Fibroblast of lung (primary cell): Measurements from ENCODE around the gene FASLG. TPM values are rescaled to one million over a fixed set of nuclear protein-coding genes. Genes with fewer than 3 reads are reported as not detected.

ENCODE experiments used
- DNase-seq, 2 donors: peaks; one replicate each; pipeline versions ENCODE4 v3.0.0 to v3.0.0-alpha.2; 2010; ENCODE audit warnings: low read depth in 2 of 2
- H2AFZ ChIP-seq: 2 replicates; pipeline ENCODE4 v1.5.1; 2012; ENCODE audit warnings: low read length, control low read depth, inconsistent platforms
- H3K27ac ChIP-seq: 2 replicates; pipeline ENCODE4 v1.5.1; 2011; ENCODE audit warnings: low read length, control low read depth; ENCODE audit not compliant: insufficient read depth
- H3K27me3 ChIP-seq: 2 replicates; pipeline ENCODE4 v1.5.1; 2011; ENCODE audit warnings: mild to moderate bottlenecking, low read length; ENCODE audit not compliant: control insufficient read depth, insufficient read depth
- H3K36me3 ChIP-seq: 2 replicates; pipeline ENCODE4 v1.5.1; 2011; ENCODE audit warnings: low read length; ENCODE audit not compliant: control insufficient read depth, insufficient read depth
- H3K4me1 ChIP-seq: 2 replicates; pipeline ENCODE4 v1.5.1; 2011; ENCODE audit warnings: low read length; ENCODE audit not compliant: control insufficient read depth, insufficient read depth; ENCODE audit errors: extremely low read depth
- H3K4me2 ChIP-seq: 2 replicates; pipeline ENCODE4 v1.5.1; 2011; ENCODE audit warnings: low read length, control low read depth; ENCODE audit not compliant: insufficient read depth; ENCODE audit errors: extremely low read depth
- H3K4me3 ChIP-seq, 4 experiments: fragments of 200-600 bp in 1 of 4; sonication (generic) in 1 of 4; replicated peaks in 1 of 4; 2 replicates each; pipeline ENCODE4 v1.5.1; 2011 to 2016; ENCODE audit warnings: low read length in 4 of 4, low read depth in 3 of 4, mild to moderate bottlenecking in 3 of 4, control low read depth in 2 of 4, inconsistent platforms in 1 of 4, mixed read lengths in 1 of 4; ENCODE audit not compliant: insufficient read depth in 1 of 4; ENCODE audit errors: control extremely low read depth in 1 of 4
- H3K79me2 ChIP-seq: 2 replicates; pipeline ENCODE4 v1.5.1; 2012; ENCODE audit warnings: mild to moderate bottlenecking, low read length, inconsistent platforms; ENCODE audit not compliant: control insufficient read depth, insufficient read depth
- H3K9ac ChIP-seq: 2 replicates; pipeline ENCODE4 v1.5.1; 2011; ENCODE audit warnings: mild to moderate bottlenecking, low read length, control low read depth; ENCODE audit not compliant: insufficient read depth
- H3K9me3 ChIP-seq: 2 replicates; pipeline ENCODE4 v1.5.1; 2012; ENCODE audit warnings: low read depth, low read length; ENCODE audit not compliant: control insufficient read depth, insufficient read depth
- H4K20me1 ChIP-seq: 2 replicates; pipeline ENCODE4 v1.5.1; 2011; ENCODE audit warnings: low read length; ENCODE audit not compliant: control insufficient read depth, insufficient read depth; ENCODE audit errors: extremely low read depth
- EZH2 ChIP-seq: IDR thresholded peaks from 2 replicates; pipeline ENCODE4 v1.5.1; 2012; ENCODE audit warnings: low read length, control low read depth, mild to moderate bottlenecking; ENCODE audit errors: missing control alignments
- polyA plus RNA-seq, 2 donors: library from polyadenylated mRNA; depleted of rRNA in 1 of 2; stranded (reverse) in 1 of 2; unstranded in 1 of 2; fragments of >200 nt; gene quantifications; 2 replicates each; pipeline ENCODE4 v1.2.1, GENCODE V29; 2011 to 2012; ENCODE audit warnings: missing spikeins in 1 of 2
- total RNA-seq: library from RNA; depleted of rRNA; stranded (reverse); fragments of >200 nt; gene quantifications from 2 replicates; pipeline ENCODE4 v1.2.1, GENCODE V29; 2014
- TF ChIP-seq, protein P1 (sequence below), 2 donors: IDR thresholded peaks in 1 of 2; conservative IDR thresholded peaks in 1 of 2; 1 replicate in 1 of 2; 2 replicates in 1 of 2; pipeline ENCODE4 v1.5.1; 2011 to 2012; ENCODE audit warnings: low read length in 2 of 2, control low read depth in 1 of 2, inconsistent platforms in 1 of 2, low read depth in 1 of 2, mild to moderate bottlenecking in 1 of 2

Gene FASLG
- total and polyA plus RNA-seq, 2 donors (not counting 1 experiment from before 2014, with no cell fraction given): not detected

GRCh38 chr1:172674831-172675613 is 16.1 kb downstream of the FASLG start:
- H3K4me3 ChIP-seq: no peak overlapping the region
- H4K20me1 ChIP-seq: no peaks in the 10 kb centered on the region
- no peaks in the 10 kb centered on the region for H3K79me2 ChIP-seq
- H3K4me2 ChIP-seq: no peak overlapping the region
- peak in 1 of 2 donors; percentile 44 for DNase-seq
- H3K9ac ChIP-seq: no peak overlapping the region
- H3K27ac ChIP-seq: no peak overlapping the region
- no peaks in the 10 kb centered on the region for H3K36me3 ChIP-seq
- no peaks in the 10 kb centered on the region for H3K9me3 ChIP-seq
- H3K27me3 ChIP-seq: no peaks in the 10 kb centered on the region
- no peaks in the 10 kb centered on the region for H3K4me1 ChIP-seq
- no peak overlapping the region for H2AFZ ChIP-seq
- no peak for TF ChIP-seq EZH2
- TF ChIP-seq, protein P1, sequence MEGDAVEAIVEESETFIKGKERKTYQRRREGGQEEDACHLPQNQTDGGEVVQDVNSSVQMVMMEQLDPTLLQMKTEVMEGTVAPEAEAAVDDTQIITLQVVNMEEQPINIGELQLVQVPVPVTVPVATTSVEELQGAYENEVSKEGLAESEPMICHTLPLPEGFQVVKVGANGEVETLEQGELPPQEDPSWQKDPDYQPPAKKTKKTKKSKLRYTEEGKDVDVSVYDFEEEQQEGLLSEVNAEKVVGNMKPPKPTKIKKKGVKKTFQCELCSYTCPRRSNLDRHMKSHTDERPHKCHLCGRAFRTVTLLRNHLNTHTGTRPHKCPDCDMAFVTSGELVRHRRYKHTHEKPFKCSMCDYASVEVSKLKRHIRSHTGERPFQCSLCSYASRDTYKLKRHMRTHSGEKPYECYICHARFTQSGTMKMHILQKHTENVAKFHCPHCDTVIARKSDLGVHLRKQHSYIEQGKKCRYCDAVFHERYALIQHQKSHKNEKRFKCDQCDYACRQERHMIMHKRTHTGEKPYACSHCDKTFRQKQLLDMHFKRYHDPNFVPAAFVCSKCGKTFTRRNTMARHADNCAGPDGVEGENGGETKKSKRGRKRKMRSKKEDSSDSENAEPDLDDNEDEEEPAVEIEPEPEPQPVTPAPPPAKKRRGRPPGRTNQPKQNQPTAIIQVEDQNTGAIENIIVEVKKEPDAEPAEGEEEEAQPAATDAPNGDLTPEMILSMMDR (conservative IDR thresholded peaks at IDR 0.05 in 1 of 2, IDR thresholded peaks at IDR 0.05 in 1 of 2; ENCODE audit: low read depth in 1 of 2, low read length in 2 of 2): no peak

DNA sequence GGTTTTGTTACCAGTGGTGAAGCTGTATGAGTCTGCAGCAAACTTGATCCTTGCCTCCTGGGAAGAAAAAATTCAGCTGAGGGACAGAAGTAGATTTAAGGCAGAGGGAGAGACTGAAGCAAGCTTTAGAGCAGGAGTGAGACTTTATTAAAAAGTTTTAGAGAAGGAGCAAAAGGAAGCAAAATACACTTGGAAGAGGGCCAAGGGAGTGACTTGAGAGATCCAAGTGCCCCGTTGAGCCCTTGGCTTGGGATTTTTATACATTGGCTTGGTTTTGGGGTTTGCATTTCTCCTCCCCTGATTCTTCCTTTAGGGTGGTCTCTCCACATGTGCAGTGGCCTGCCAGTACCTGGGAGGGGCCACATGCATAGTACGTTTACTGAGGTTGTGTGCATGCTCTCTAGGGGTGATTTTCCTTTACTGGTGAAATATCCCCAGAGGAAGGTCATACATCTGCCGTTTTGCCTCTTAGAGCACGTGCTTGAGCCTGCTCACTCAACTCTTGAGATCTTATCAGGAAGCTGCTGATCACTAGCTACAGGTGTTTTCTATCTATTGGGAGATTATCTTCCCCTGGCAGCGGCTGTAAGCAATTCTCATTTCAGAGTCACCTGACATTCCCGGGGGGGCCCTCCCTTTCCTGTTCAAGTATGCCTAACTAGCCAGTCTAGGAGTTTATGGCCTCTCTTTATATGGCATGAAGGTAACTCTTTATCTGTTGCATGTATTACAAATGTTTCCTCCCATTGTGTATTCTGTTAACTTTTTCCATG is 20.3 kb downstream of the FASLG start:
- no peak overlapping the region for H3K4me3 ChIP-seq

GRCh38 chr1:172680244-172680643 is 21.3 kb downstream of the FASLG start:
- Histone ChIP-seq H3K4me3 (no peak overlapping the region), H4K20me1 (no peaks in the 10 kb centered on the region), H3K36me3 (no peaks in the 10 kb centered on the region), H3K9ac (no peak overlapping the region), H2AFZ (no peak overlapping the region), H3K27me3 (no peaks in the 10 kb centered on the region), H3K27ac (no peak overlapping the region), H3K9me3 (no peaks in the 10 kb centered on the region), H3K79me2 (no peaks in the 10 kb centered on the region), H3K4me2 (no peak overlapping the region), H3K4me1 (no peaks in the 10 kb centered on the region)
- no peak for DNase-seq
- TF ChIP-seq, protein P1 (conservative IDR thresholded peaks at IDR 0.05 in 1 of 2, IDR thresholded peaks at IDR 0.05 in 1 of 2; ENCODE audit: low read depth in 1 of 2, low read length in 2 of 2): no peak
- no peak for TF ChIP-seq EZH2

More for the DNA sequence above, 20.3 kb downstream of the FASLG start:
- Histone ChIP-seq H3K4me1 (no peaks in the 10 kb centered on the region), H3K9me3 (no peaks in the 10 kb centered on the region), H2AFZ (no peak overlapping the region), H3K27ac (no peak overlapping the region), H4K20me1 (no peaks in the 10 kb centered on the region), H3K9ac (no peak overlapping the region), H3K79me2 (no peaks in the 10 kb centered on the region), H3K36me3 (no peaks in the 10 kb centered on the region), H3K4me2 (no peak overlapping the region), H3K27me3 (no peaks in the 10 kb centered on the region)
- TF ChIP-seq EZH2: no peak
- TF ChIP-seq, protein P1 (conservative IDR thresholded peaks at IDR 0.05 in 1 of 2, IDR thresholded peaks at IDR 0.05 in 1 of 2; ENCODE audit: low read depth in 1 of 2, low read length in 2 of 2): no peak
- DNase-seq: no peak
